Activated naive CD4-positive, alpha-beta T cell treated with anti-CD3 and anti-CD28 coated beads, Interleukin-2, amount 10 ng/mL, durations not matched to agents 7 days and 5 days (primary cell): ENCODE measurements around the gene ADCY3.
"Not testable (repeated sequence)": the region's sequence is repeated elsewhere in the genome, so short reads cannot be mapped to it uniquely, and the experiment has no call there.

Experiments
- CTCF ChIA-PET: fragments of 350-600 bp; sonication (Branson Sonifier 250); formaldehyde crosslinking; loops from one replicate; lab custom pipeline; 2021; ENCODE audit warnings: antibody characterized with exemption; lab: Charles Lee
- DNase-seq: peaks from one replicate; pipeline ENCODE4 v3.0.0-alpha.2; 2020
- H3K27ac Mint-ChIP-seq: one replicate; pipeline ENCODE4 v1.8.0; 2021; ENCODE audit warnings: mild to moderate bottlenecking, moderate library complexity, mixed read lengths
- H3K27me3 Mint-ChIP-seq: one replicate; pipeline ENCODE4 v1.8.0; 2021; ENCODE audit warnings: mild to moderate bottlenecking, mixed read lengths
- H3K36me3 Mint-ChIP-seq: one replicate; pipeline ENCODE4 v1.8.0; 2021; ENCODE audit warnings: mixed read lengths
- H3K4me1 Mint-ChIP-seq: one replicate; pipeline ENCODE4 v1.8.0; 2021; ENCODE audit warnings: mixed read lengths
- H3K4me3 Mint-ChIP-seq: one replicate; pipeline ENCODE4 v1.8.0; 2021; ENCODE audit warnings: mild to moderate bottlenecking, moderate library complexity, mixed read lengths
- H3K9me3 Mint-ChIP-seq: one replicate; pipeline ENCODE4 v1.8.0; 2021; ENCODE audit warnings: mixed read lengths

ADCY3 gene

GRCh38 chr2:24836206-24836605 lies 83.8 kb downstream of the ADCY3 start:
- CTCF ChIA-PET = no interaction called here
- H3K9me3 Mint-ChIP-seq = no peaks in the 10 kb centered on the region

GRCh38 chr2:24835411-24835810 lies 84.6 kb downstream of the ADCY3 start:
- DNase-seq, H3K27ac Mint-ChIP-seq, H3K4me1 Mint-ChIP-seq, H3K27me3 Mint-ChIP-seq, H3K9me3 Mint-ChIP-seq, H3K4me3 Mint-ChIP-seq: not testable (repeated sequence)
- CTCF ChIA-PET = interaction anchor here (0.9 to 1.0 kb wide), 2 partner anchors 68 to 140 kb away, joined by 3 read pairs; no protein-coding TSS in a partner anchor
- H3K36me3 Mint-ChIP-seq = peaks cover 14% of the 10 kb centered on the region

More at GRCh38 chr2:24836206-24836605, 83.8 kb downstream of the ADCY3 start:
- Mint-ChIP-seq H3K27me3 (no peaks in the 10 kb centered on the region), H3K4me1 (no peaks in the 10 kb centered on the region), H3K36me3 (peaks cover 15% of the 10 kb centered on the region), H3K4me3 (no peak overlapping the region), H3K27ac (no peak overlapping the region)
- no peak for DNase-seq

DNA sequence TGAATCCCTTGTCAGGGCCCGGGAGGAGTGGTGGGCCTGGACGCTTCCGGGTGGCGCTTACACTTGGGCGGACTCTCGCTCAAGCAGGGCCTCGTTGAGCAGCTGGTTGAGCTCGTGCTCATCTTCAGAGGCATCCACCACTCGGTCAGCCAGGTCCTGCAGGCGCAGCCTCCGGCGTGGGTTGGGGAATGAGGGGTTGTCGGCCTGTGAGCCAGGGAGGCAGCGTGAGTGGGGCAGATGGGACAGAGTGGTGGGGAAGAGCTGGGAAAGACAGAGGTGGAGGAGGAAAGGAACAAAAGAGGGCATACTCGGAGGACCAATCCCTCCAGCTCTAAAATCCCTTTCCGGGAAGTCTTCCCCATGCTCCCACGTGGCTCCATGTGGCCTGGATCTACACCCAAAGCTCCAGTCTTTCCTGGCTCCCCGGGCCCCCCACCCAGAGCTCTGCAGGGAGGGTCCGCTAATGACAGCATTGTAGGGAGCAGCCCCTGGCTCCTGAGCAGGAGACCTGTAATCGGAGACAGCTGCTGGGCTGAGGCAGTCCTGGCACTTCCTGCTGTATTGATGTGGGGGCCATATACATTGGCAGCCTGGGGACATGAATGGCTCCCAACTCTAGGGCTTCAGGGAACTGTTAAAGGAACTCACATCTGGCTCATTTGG lies 85.2 kb downstream of the ADCY3 start:
- H3K27ac Mint-ChIP-seq = no peak overlapping the region
- CTCF ChIA-PET = interaction anchor here (0.9 to 1.0 kb wide), 2 partner anchors 68 to 140 kb away, joined by 3 read pairs; no protein-coding TSS in a partner anchor
- H3K9me3 Mint-ChIP-seq = no peaks in the 10 kb centered on the region
- no peak for DNase-seq
- no peak overlapping the region for H3K4me3 Mint-ChIP-seq
- no peaks in the 10 kb centered on the region for H3K4me1 Mint-ChIP-seq
- H3K36me3 Mint-ChIP-seq = peaks cover 14% of the 10 kb centered on the region
- H3K27me3 Mint-ChIP-seq = no peaks in the 10 kb centered on the region

GRCh38 chr2:24833821-24834732 lies 86.0 kb downstream of the ADCY3 start:
- CTCF ChIA-PET = interaction anchor here (0.9 to 1.0 kb wide), 2 partner anchors 67 to 141 kb away, joined by 3 read pairs; no protein-coding TSS in a partner anchor
- Mint-ChIP-seq H3K4me1 (no peaks in the 10 kb centered on the region), H3K36me3 (peaks cover 14% of the 10 kb centered on the region), H3K27me3 (no peaks in the 10 kb centered on the region), H3K4me3 (no peak overlapping the region), H3K27ac (no peak overlapping the region), H3K9me3 (no peaks in the 10 kb centered on the region)
- DNase-seq = no peak

DNA sequence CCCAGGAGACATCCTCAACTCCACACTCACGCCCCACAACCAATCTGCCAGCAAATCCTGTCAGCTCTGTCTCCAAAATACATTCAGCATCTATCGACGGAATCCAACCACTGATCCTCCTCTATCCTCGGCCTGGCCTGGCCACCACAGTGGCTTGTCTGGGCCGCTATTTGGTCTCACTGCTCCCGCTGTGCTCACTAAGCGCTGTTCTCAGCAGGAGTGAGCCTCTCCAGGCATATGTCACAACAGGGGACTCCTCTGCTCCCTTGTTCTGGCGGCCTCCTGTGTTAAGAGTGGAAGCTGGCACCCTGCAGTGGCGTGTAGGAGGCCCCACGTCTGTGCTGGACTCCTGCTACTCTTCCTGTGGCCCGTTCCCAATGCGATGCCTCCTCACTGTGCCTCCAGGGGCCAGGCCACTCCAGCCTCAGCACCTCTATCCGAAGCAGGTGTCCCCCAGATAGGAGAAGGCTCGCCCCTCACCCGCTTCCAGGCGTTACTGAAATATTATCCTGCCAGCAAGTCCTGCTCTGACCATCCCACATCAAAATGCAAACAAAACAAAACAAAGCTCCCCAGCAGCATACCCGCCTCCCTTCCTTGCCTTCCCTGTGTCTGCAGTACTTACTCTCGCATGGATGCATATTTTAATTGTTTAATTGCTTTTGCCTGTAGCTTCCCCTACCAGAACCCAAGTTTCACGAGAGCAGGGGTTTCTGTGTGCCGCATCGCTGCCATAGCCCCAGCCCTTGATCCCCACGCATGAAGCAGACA lies 86.9 kb downstream of the ADCY3 start:
- Mint-ChIP-seq H3K27ac (peak overlapping the region; percentile 11), H3K4me3 (no peak overlapping the region), H3K27me3 (no peaks in the 10 kb centered on the region), H3K4me1 (no peaks in the 10 kb centered on the region), H3K9me3 (no peaks in the 10 kb centered on the region), H3K36me3 (peaks cover 13% of the 10 kb centered on the region)
- no peak for DNase-seq
- CTCF ChIA-PET = interaction anchor here (1.2 to 1.4 kb wide), 2 partner anchors 10 to 411 kb away, joined by 3 read pairs; no protein-coding TSS in a partner anchor

- Mint-ChIP-seq H3K36me3 (peaks cover 16% of the 10 kb centered on the region), H3K4me3 (no peak overlapping the region), H3K4me1 (peaks cover under 1% of the 10 kb centered on the region), H3K27ac (peak overlapping the region; percentile 11), H3K27me3 (no peaks in the 10 kb centered on the region), H3K9me3 (no peaks in the 10 kb centered on the region)
- CTCF ChIA-PET = interaction anchor here (1.2 to 2.2 kb wide), 3 partner anchors 9 to 422 kb away, joined by 3 to 8 read pairs (median 3); no protein-coding TSS in a partner anchor
- DNase-seq = no peak
Observed at GRCh38 chr2:24832521-24832920, 87.5 kb downstream of the ADCY3 start.

- Mint-ChIP-seq H3K4me1 (peaks cover 5% of the 10 kb centered on the region), H3K36me3 (peaks cover 16% of the 10 kb centered on the region), H3K27ac (no peak overlapping the region), H3K27me3 (no peaks in the 10 kb centered on the region), H3K4me3 (no peak overlapping the region), H3K9me3 (no peaks in the 10 kb centered on the region)
- CTCF ChIA-PET = interaction anchor here (1.4 to 2.2 kb wide), 2 partner anchors 410 to 422 kb away, joined by 3 to 8 read pairs; no protein-coding TSS in a partner anchor
- no peak for DNase-seq
Observed at GRCh38 chr2:24832073-24832461, 88.0 kb downstream of the ADCY3 start.

DNA sequence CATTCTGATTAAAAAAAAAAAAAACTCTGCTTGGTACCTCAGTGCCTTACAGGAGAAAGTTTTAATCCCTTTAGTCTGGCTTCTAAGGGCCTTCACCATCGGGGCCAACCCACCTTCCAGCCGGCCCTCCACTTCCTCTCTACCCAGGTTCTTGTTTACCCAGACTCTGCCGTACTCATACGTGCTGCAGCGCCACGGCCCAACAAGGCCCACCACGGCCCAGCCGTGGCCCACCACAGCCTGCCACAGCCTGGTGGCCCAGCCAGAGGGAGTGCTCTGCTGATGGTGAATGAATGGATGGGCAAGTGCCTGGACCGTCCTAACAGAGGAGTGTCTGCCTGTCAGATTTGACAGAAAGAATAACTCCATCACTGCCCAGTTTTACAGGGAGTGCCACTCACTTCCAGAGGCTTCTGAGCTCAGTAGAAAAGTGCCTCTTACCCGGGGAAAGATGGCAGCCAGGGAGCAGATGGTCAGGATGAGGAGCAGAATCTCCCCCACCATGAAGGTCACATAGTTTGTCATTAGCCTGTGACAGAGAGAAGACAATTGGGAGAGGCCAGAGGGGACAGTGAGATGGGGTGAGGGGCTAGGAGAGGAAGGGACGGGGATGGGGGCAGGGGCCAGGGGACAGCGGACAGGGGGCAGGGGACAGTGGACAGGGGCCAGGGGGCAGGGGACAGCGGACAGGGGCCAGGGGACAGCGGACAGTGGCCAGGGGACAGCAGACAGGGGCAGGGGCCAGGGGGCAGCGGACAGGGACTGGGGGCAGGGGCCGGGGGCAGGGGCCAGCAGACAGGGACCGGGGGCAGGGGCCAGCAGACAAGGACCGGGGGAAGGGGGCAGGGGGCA lies 88.6 kb downstream of the ADCY3 start:
- no peak overlapping the region for H3K27ac Mint-ChIP-seq

GRCh38 chr2:24830786-24831185 lies 89.3 kb downstream of the ADCY3 start:
- peaks cover 14% of the 10 kb centered on the region for H3K36me3 Mint-ChIP-seq
- no peak overlapping the region for H3K4me3 Mint-ChIP-seq
- no peak overlapping the region for H3K27ac Mint-ChIP-seq
- no peak for DNase-seq
- H3K9me3 Mint-ChIP-seq = no peaks in the 10 kb centered on the region
- CTCF ChIA-PET = interaction anchor here (0.9 to 2.2 kb wide), 3 partner anchors 9 to 422 kb away, joined by 3 to 8 read pairs (median 3); no protein-coding TSS in a partner anchor
- no peaks in the 10 kb centered on the region for H3K27me3 Mint-ChIP-seq
- H3K4me1 Mint-ChIP-seq = peaks cover 15% of the 10 kb centered on the region

More for the DNA sequence above, 88.6 kb downstream of the ADCY3 start:
- H3K9me3 Mint-ChIP-seq = no peaks in the 10 kb centered on the region
- no peak for DNase-seq
- no peak overlapping the region for H3K4me3 Mint-ChIP-seq
- H3K27me3 Mint-ChIP-seq = no peaks in the 10 kb centered on the region
- H3K36me3 Mint-ChIP-seq = peaks cover 16% of the 10 kb centered on the region
- CTCF ChIA-PET = interaction anchor here (0.9 to 2.2 kb wide), 3 partner anchors 10 to 421 kb away, joined by 3 to 8 read pairs (median 3); no protein-coding TSS in a partner anchor
- peaks cover 8% of the 10 kb centered on the region for H3K4me1 Mint-ChIP-seq

DNA sequence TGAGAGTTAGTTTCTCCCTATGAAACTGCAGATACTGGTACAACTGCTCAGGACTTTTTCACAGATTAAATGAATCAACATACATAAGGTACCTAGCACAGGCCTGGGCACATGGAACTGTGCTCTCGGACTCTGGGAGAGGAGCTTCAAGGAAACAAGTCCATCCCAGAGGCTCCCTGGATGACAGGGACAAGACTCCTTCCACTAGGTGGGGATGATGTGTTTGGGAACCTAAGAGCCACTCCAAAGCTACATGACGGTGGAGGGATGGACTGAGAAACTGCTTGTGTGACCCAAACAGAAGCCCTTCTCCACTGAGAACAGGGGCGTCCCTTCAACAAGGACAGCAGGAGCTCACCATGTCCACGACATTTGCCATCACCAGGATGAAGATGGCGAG lies 89.7 kb downstream of the ADCY3 start:
- Mint-ChIP-seq H3K27me3 (no peaks in the 10 kb centered on the region), H3K9me3 (no peaks in the 10 kb centered on the region), H3K4me3 (no peak overlapping the region), H3K27ac (no peak overlapping the region), H3K36me3 (peaks cover 18% of the 10 kb centered on the region), H3K4me1 (peaks cover 18% of the 10 kb centered on the region)
- no peak for DNase-seq
- CTCF ChIA-PET = interaction anchor here (0.6 to 2.2 kb wide), 5 partner anchors 9 to 433 kb away, joined by 3 to 8 read pairs (median 3); no protein-coding TSS in a partner anchor

DNA sequence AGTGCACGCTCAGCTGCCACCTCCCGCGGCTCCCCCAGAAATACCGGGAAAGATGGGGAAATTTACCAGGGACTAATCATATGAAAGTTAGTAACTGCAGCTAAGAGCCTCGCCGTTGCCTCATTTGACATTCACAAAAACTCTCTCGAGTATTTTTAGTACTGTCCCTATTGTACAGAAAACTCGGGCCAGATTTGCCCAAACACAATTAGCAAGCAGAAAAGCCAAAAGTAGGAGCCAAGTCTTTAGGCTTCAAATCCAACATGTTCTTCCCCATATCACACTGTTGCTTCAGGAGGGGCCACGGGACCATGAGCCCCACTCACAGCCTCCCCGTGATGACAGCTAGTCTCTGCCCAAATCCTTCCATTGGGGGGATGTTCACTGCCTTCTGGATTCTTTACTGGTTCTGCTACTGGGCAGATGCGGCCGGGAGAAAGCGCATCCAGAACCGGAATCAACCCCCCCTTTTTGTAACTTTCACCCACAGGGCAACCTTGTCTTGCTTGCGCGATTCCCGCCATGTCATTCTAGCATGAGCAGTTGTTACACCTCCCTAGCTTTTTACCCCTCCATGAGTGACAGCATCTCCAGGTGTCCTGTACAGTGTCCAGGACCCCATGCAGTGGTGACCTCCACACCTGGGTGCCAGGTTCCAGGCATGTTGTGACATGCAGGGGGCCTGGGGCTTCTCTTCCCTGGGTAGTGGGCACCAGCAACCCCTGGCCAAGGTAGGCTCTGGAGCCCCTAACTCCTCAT lies 91.6 kb downstream of the ADCY3 start:
- CTCF ChIA-PET = interaction anchor here (0.9 to 5.8 kb wide), 18 partner anchors 9 to 419 kb away, joined by 3 to 82 read pairs (median 4); partner anchors contain the start of genes CENPO, NCOA1 and PTRHD1
- Mint-ChIP-seq H3K27me3 (no peaks in the 10 kb centered on the region), H3K36me3 (peaks cover 27% of the 10 kb centered on the region), H3K4me1 (peaks cover 18% of the 10 kb centered on the region), H3K27ac (no peak overlapping the region), H3K9me3 (no peaks in the 10 kb centered on the region), H3K4me3 (no peak overlapping the region)
- no peak for DNase-seq
